ENCODE results near the gene ATG13.

DNA sequence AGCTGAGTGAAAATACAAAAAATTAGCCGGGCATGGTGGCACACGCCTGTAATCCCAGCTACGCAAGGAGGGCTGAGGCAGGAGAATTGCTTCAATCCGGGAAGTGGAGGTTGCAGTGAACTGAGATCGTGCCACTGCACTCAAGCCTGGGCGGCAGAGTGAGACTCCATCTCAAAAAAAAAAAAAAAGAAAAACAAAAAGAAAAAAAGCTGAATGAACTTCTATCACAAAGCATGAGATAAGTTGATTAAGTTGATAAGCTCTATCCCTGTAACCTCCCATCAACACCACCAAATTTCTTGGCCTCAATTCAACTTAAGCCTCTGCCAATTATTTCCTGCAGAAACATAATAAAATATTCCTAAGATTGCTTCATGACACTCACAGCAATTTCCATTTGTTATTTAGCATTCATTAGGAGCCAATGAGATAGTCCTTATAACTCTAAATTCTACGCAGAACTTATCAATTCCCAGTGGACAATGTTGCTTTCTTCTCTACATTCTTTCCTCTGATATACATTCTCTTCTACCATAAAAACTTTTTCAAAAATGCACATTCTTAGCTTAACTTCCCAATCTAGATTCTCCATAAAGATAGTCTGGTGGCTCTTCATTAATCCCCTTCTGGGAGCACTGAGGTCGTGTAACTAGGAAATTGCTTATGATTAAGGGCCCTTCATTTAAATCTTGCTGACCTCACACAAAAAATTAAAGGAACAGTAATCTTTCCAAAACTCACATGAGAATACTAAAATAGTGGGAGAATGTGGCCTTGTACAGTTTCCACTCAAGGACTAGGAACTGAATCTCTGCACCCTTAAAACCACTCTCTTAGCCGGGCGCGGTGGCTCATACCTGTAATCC lies 26.4 kb upstream of the ATG13 start:
- TF ChIP-seq, protein P1, sequence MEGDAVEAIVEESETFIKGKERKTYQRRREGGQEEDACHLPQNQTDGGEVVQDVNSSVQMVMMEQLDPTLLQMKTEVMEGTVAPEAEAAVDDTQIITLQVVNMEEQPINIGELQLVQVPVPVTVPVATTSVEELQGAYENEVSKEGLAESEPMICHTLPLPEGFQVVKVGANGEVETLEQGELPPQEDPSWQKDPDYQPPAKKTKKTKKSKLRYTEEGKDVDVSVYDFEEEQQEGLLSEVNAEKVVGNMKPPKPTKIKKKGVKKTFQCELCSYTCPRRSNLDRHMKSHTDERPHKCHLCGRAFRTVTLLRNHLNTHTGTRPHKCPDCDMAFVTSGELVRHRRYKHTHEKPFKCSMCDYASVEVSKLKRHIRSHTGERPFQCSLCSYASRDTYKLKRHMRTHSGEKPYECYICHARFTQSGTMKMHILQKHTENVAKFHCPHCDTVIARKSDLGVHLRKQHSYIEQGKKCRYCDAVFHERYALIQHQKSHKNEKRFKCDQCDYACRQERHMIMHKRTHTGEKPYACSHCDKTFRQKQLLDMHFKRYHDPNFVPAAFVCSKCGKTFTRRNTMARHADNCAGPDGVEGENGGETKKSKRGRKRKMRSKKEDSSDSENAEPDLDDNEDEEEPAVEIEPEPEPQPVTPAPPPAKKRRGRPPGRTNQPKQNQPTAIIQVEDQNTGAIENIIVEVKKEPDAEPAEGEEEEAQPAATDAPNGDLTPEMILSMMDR (IDR thresholded peaks at IDR 0.05): no peak
- TF ChIP-seq RAD21 (IDR thresholded peaks at IDR 0.05; ENCODE audit: low read length) (no peak), EZH2phosphoT487 (IDR thresholded peaks at IDR 0.05; ENCODE audit: borderline replicate concordance, low read depth) (no peak), GATA2 (CRISPR knock-in tag; IDR thresholded peaks at IDR 0.05) (no peak)

Measured in SK-N-SH (cell line).